Measurements from ENCODE around the gene RALY.
"Not testable (repeated sequence)": the region's sequence is repeated elsewhere in the genome, so short reads cannot be mapped to it uniquely, and the experiment has no call there.

The RALY gene

GRCh38 chr20:34014878-34015277 is 21.2 kb downstream of the RALY start:
- intact Hi-C loops (cut with micrococcal nuclease): no loop called here
- Mint-ChIP-seq H3K36me3 (ENCODE audit: low read depth) (peaks cover 24% of the 10 kb centered on the region), H3K27me3 (no peaks in the 10 kb centered on the region), H3K9me3 (no peaks in the 10 kb centered on the region), H3K4me1 (ENCODE audit: low read depth) (peaks cover 73% of the 10 kb centered on the region), H3K4me3 (no peak overlapping the region), H3K27ac (no peak overlapping the region)

- Mint-ChIP-seq H3K9me3 (no peaks in the 10 kb centered on the region), H3K36me3 (ENCODE audit: low read depth) (peaks cover 24% of the 10 kb centered on the region), H3K4me3 (no peak overlapping the region), H3K27me3 (no peaks in the 10 kb centered on the region), H3K27ac (no peak overlapping the region), H3K4me1 (ENCODE audit: low read depth) (peaks cover 72% of the 10 kb centered on the region)
- intact Hi-C loops (cut with micrococcal nuclease): no loop called here
These were observed 22.0 kb downstream of the RALY start for GRCh38 chr20:34015401-34016335.

- Mint-ChIP-seq H3K9me3 (no peaks in the 10 kb centered on the region), H3K27me3 (no peaks in the 10 kb centered on the region), H3K36me3 (ENCODE audit: low read depth) (peaks cover 24% of the 10 kb centered on the region), H3K27ac (no peak overlapping the region), H3K4me3 (no peak overlapping the region), H3K4me1 (ENCODE audit: low read depth) (peaks cover 78% of the 10 kb centered on the region)
- intact Hi-C loops (cut with micrococcal nuclease): no loop called here
These were observed 23.0 kb downstream of the RALY start for GRCh38 chr20:34016736-34017135.

- Mint-ChIP-seq H3K9me3 (no peaks in the 10 kb centered on the region), H3K4me1 (ENCODE audit: low read depth) (peaks cover 79% of the 10 kb centered on the region), H3K27ac (peak overlapping the region; percentile 9), H3K36me3 (ENCODE audit: low read depth) (peaks cover 18% of the 10 kb centered on the region), H3K27me3 (no peaks in the 10 kb centered on the region), H3K4me3 (no peak overlapping the region)
- intact Hi-C loops (cut with micrococcal nuclease): no loop called here
These were observed 23.9 kb downstream of the RALY start for GRCh38 chr20:34017610-34018009.

GRCh38 chr20:34018166-34018565 is 24.5 kb downstream of the RALY start:
- Mint-ChIP-seq H3K27ac (peak overlapping the region; percentile 9), H3K4me1 (ENCODE audit: low read depth) (peaks cover 82% of the 10 kb centered on the region), H3K36me3 (ENCODE audit: low read depth) (peaks cover 18% of the 10 kb centered on the region), H3K9me3 (no peaks in the 10 kb centered on the region), H3K27me3 (no peaks in the 10 kb centered on the region), H3K4me3 (no peak overlapping the region)
- intact Hi-C loops (cut with micrococcal nuclease): no loop called here

GRCh38 chr20:34022151-34022838 is 28.6 kb downstream of the RALY start:
- no peak overlapping the region for H3K4me3 Mint-ChIP-seq
- H3K27ac Mint-ChIP-seq: peak overlapping the region; percentile 26
- intact Hi-C loops (cut with micrococcal nuclease): no loop called here
- peaks cover 85% of the 10 kb centered on the region for H3K4me1 Mint-ChIP-seq (ENCODE audit: low read depth)
- peaks cover 11% of the 10 kb centered on the region for H3K36me3 Mint-ChIP-seq (ENCODE audit: low read depth)
- H3K9me3 Mint-ChIP-seq: no peaks in the 10 kb centered on the region
- H3K27me3 Mint-ChIP-seq: no peaks in the 10 kb centered on the region

GRCh38 chr20:34022839-34023234 is 29.1 kb downstream of the RALY start:
- H3K36me3 Mint-ChIP-seq (ENCODE audit: low read depth): peaks cover 6% of the 10 kb centered on the region
- no peak overlapping the region for H3K4me3 Mint-ChIP-seq
- no peaks in the 10 kb centered on the region for H3K9me3 Mint-ChIP-seq
- H3K27ac Mint-ChIP-seq: peak overlapping the region; percentile 26
- H3K4me1 Mint-ChIP-seq (ENCODE audit: low read depth): peaks cover 79% of the 10 kb centered on the region
- no peaks in the 10 kb centered on the region for H3K27me3 Mint-ChIP-seq
- intact Hi-C loops (cut with micrococcal nuclease): no loop called here

- Mint-ChIP-seq H3K36me3 (ENCODE audit: low read depth) (peaks cover 12% of the 10 kb centered on the region), H3K27ac (no peak overlapping the region), H3K4me1 (ENCODE audit: low read depth) (peaks cover 76% of the 10 kb centered on the region), H3K4me3 (no peak overlapping the region), H3K27me3 (no peaks in the 10 kb centered on the region), H3K9me3 (no peaks in the 10 kb centered on the region)
- intact Hi-C loops (cut with micrococcal nuclease): no loop called here
These were observed 30.4 kb downstream of the RALY start for GRCh38 chr20:34023937-34024722.

- intact Hi-C loops (cut with micrococcal nuclease): no loop called here
- Mint-ChIP-seq H3K4me3 (no peak overlapping the region), H3K36me3 (ENCODE audit: low read depth) (peaks cover 12% of the 10 kb centered on the region), H3K27ac (no peak overlapping the region), H3K9me3 (no peaks in the 10 kb centered on the region), H3K4me1 (ENCODE audit: low read depth) (peaks cover 77% of the 10 kb centered on the region), H3K27me3 (no peaks in the 10 kb centered on the region)
These were observed 31.1 kb downstream of the RALY start for GRCh38 chr20:34024723-34025351.

- Mint-ChIP-seq H3K36me3 (ENCODE audit: low read depth) (peaks cover 31% of the 10 kb centered on the region), H3K4me1 (ENCODE audit: low read depth) (peaks cover 57% of the 10 kb centered on the region)
- H3K27ac Mint-ChIP-seq; H3K4me3 Mint-ChIP-seq; H3K9me3 Mint-ChIP-seq; H3K27me3 Mint-ChIP-seq; intact Hi-C loops (cut with micrococcal nuclease): not testable (repeated sequence)
These were observed 34.3 kb downstream of the RALY start for GRCh38 chr20:34028013-34028412.

- Mint-ChIP-seq H3K4me3 (no peak overlapping the region), H3K9me3 (no peaks in the 10 kb centered on the region), H3K27me3 (no peaks in the 10 kb centered on the region), H3K4me1 (ENCODE audit: low read depth) (peaks cover 50% of the 10 kb centered on the region), H3K36me3 (ENCODE audit: low read depth) (peaks cover 45% of the 10 kb centered on the region), H3K27ac (no peak overlapping the region)
- intact Hi-C loops (cut with micrococcal nuclease): no loop called here
These were observed 35.7 kb downstream of the RALY start for GRCh38 chr20:34029415-34029814.

GRCh38 chr20:34030456-34030855 is 36.7 kb downstream of the RALY start:
- no peak overlapping the region for H3K4me3 Mint-ChIP-seq
- no peaks in the 10 kb centered on the region for H3K27me3 Mint-ChIP-seq
- peaks cover 40% of the 10 kb centered on the region for H3K4me1 Mint-ChIP-seq (ENCODE audit: low read depth)
- no peak overlapping the region for H3K27ac Mint-ChIP-seq
- peaks cover 51% of the 10 kb centered on the region for H3K36me3 Mint-ChIP-seq (ENCODE audit: low read depth)
- H3K9me3 Mint-ChIP-seq: no peaks in the 10 kb centered on the region
- intact Hi-C loops (cut with micrococcal nuclease): no loop called here

GRCh38 chr20:34033903-34034302 is 40.2 kb downstream of the RALY start:
- Mint-ChIP-seq H3K27me3 (no peaks in the 10 kb centered on the region), H3K27ac (peak overlapping the region; percentile 55), H3K36me3 (ENCODE audit: low read depth) (peaks cover 58% of the 10 kb centered on the region), H3K4me3 (no peak overlapping the region), H3K4me1 (ENCODE audit: low read depth) (peaks cover 50% of the 10 kb centered on the region), H3K9me3 (no peaks in the 10 kb centered on the region)
- intact Hi-C loops (cut with micrococcal nuclease): no loop called here

Data from dendritic cell treated with granulocyte-macrophage colony-stimulating factor and Interleukin-4, amounts not matched to agents 40 ng/mL and 50 ng/mL, for 4 days (primary cell).